ENCODE data around the gene SUPT6H. TPM values are rescaled to one million over a fixed set of nuclear protein-coding genes. Genes with fewer than 3 reads are reported as not detected.
A peak's percentile ranks its signal among the peaks of the same experiment; 100 is the strongest.
"Not testable (repeated sequence)": the region's sequence is repeated elsewhere in the genome, so short reads cannot be mapped to it uniquely, and the experiment has no call there.

The SUPT6H gene
- total RNA-seq, 1 donor from 2014 or later: 29.9 TPM

DNA sequence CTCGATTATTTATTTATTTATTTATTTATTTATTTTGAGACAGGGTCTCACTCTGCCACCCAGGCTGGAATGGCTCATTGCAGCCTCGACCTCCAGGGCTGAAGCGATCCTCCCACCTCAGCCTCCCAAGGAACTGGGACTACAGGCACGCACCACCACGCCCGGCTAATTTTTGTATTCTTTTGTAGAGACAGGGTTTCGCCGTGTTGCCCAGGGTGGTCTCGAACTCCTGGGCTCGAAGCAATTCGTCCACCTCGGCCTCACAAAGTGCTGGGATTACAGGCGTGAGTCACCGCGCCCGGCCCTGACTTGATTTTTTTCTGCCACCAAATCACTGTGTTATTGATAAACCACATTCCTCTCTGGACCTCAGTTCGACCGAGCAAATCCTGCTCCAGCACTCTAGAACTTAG is 57.0 kb downstream of the SUPT6H start:
- Histone ChIP-seq H2AFZ (replicated peaks) (no peak overlapping the region), H4K20me1 (ENCODE audit: low read depth) (peaks cover 41% of the 10 kb centered on the region), H3K9me3 (ENCODE audit: low read depth) (no peaks in the 10 kb centered on the region), H3K27me3 (no peaks in the 10 kb centered on the region), H3K36me3 (peaks cover 7% of the 10 kb centered on the region), H3K27ac (peak overlapping the region; percentile 54), H3K79me2 (ENCODE audit: low read depth) (peaks cover 63% of the 10 kb centered on the region), H3K4me2 (peak overlapping the region; percentile 99), H3K4me1 (peaks cover 38% of the 10 kb centered on the region), H3K9ac (no peak overlapping the region), H3F3A (ENCODE audit: low read depth) (peaks cover 62% of the 10 kb centered on the region), H3K4me3 (peak overlapping the region; percentile 88)
- Mint-ChIP-seq H3K4me1 (peaks cover 59% of the 10 kb centered on the region), H3K27me3 (ENCODE audit: insufficient read depth, low read depth) (peaks cover 6% of the 10 kb centered on the region), H3K4me3 (peak overlapping the region; percentile 97), H3K36me3 (peaks cover 43% of the 10 kb centered on the region), H3K27ac (peak overlapping the region; percentile 97), H3K9me3 (no peaks in the 10 kb centered on the region)
- no peak for DNase-seq (ENCODE audit: low spot score)
- no peak for TF ChIP-seq EZH2phosphoT487 (IDR thresholded peaks at IDR 0.05)
- no peak for TF ChIP-seq EZH2 (IDR thresholded peaks at IDR 0.05)
- TF ChIP-seq, protein P1, sequence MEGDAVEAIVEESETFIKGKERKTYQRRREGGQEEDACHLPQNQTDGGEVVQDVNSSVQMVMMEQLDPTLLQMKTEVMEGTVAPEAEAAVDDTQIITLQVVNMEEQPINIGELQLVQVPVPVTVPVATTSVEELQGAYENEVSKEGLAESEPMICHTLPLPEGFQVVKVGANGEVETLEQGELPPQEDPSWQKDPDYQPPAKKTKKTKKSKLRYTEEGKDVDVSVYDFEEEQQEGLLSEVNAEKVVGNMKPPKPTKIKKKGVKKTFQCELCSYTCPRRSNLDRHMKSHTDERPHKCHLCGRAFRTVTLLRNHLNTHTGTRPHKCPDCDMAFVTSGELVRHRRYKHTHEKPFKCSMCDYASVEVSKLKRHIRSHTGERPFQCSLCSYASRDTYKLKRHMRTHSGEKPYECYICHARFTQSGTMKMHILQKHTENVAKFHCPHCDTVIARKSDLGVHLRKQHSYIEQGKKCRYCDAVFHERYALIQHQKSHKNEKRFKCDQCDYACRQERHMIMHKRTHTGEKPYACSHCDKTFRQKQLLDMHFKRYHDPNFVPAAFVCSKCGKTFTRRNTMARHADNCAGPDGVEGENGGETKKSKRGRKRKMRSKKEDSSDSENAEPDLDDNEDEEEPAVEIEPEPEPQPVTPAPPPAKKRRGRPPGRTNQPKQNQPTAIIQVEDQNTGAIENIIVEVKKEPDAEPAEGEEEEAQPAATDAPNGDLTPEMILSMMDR (IDR thresholded peaks at IDR 0.05): no peak

DNA sequence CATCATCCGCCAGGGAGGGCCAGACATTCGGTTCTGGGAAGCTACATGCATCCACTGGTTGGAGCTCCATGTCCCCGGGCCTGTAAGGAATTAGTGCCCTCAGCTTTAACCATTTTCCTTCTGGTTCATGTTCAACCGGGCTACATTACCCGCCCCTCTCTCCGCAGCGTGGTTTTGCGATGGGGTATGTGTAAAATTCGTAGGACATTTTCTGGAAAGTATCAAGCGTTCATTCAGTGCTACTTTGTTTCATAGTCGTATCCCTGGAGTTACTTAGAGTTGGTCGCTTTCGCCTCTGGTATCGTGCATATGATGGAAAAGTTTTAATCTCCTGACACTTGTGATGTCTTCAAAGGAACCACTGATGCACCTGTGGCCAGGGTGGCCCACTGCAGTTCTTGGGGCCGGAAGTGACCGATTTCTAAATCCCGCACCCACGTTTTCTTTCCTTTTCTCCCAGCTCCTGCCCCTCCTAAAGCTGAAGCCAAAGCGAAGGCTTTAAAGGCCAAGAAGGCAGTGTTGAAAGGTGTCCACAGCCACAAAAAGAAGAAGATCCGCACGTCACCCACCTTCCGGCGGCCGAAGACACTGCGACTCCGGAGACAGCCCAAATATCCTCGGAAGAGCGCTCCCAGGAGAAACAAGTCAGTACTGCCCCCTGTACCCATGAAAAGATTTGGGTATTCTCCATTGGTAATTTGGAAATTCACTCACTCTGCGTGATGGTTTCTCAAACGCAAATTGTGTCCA is 58.4 kb downstream of the SUPT6H start:
- no peak for TF ChIP-seq EZH2phosphoT487 (IDR thresholded peaks at IDR 0.05)
- TF ChIP-seq EZH2 (IDR thresholded peaks at IDR 0.05): no peak
- TF ChIP-seq, protein P1 (IDR thresholded peaks at IDR 0.05): peak; percentile 41
- peaks cover 68% of the 10 kb centered on the region for H3K4me1 Mint-ChIP-seq
- no peaks in the 10 kb centered on the region for H3K9me3 ChIP-seq (ENCODE audit: low read depth)
- H3K36me3 ChIP-seq: peaks cover 7% of the 10 kb centered on the region
- peak overlapping the region; percentile 87 for H3K9ac ChIP-seq
- H4K20me1 ChIP-seq (ENCODE audit: low read depth): peaks cover 55% of the 10 kb centered on the region
- peak overlapping the region; percentile 28 for H2AFZ ChIP-seq (replicated peaks)
- peaks cover 30% of the 10 kb centered on the region for H3K36me3 Mint-ChIP-seq
- H3K4me2 ChIP-seq: peak overlapping the region; percentile 99
- H3K4me3 Mint-ChIP-seq: peak overlapping the region; percentile 97
- peaks cover 6% of the 10 kb centered on the region for H3K27me3 Mint-ChIP-seq (ENCODE audit: insufficient read depth, low read depth)
- H3K4me1 ChIP-seq: peaks cover 46% of the 10 kb centered on the region
- H3K27me3 ChIP-seq: no peaks in the 10 kb centered on the region
- H3K9me3 Mint-ChIP-seq: no peaks in the 10 kb centered on the region
- peaks cover 74% of the 10 kb centered on the region for H3F3A ChIP-seq (ENCODE audit: low read depth)
- peak overlapping the region; percentile 88 for H3K4me3 ChIP-seq
- DNase-seq (ENCODE audit: low spot score): no peak
- peak overlapping the region; percentile 97 for H3K27ac Mint-ChIP-seq
- H3K79me2 ChIP-seq (ENCODE audit: low read depth): peaks cover 71% of the 10 kb centered on the region
- peak overlapping the region; percentile 19 for H3K27ac ChIP-seq

DNA sequence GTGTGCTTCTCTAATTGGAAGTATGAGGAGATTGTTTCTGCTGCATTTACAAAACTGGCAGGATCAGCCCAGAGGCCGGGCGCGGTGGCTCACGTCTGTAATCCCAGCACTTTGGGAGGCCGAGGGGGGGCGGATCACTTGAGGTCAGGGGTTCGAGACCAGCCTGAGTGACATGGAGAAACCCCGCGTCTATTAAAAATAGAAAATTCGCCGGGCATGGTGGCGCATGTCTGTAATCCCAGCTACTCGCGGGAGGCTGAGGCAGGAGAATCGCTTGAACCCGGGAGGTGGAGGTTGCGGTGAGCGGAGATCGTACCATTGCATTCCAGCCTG is 59.0 kb downstream of the SUPT6H start:
- H3K4me2 ChIP-seq: peak overlapping the region; percentile 99
- H3F3A ChIP-seq (ENCODE audit: low read depth): peaks cover 80% of the 10 kb centered on the region
- peaks cover 58% of the 10 kb centered on the region for H4K20me1 ChIP-seq (ENCODE audit: low read depth)
- peak overlapping the region; percentile 87 for H3K9ac ChIP-seq
- not testable (repeated sequence) for H3K36me3 ChIP-seq; H3K27ac Mint-ChIP-seq; H3K27me3 ChIP-seq; H3K27me3 Mint-ChIP-seq (ENCODE audit: insufficient read depth, low read depth); H3K27ac ChIP-seq; DNase-seq (ENCODE audit: low spot score); H2AFZ ChIP-seq (replicated peaks); H3K9me3 Mint-ChIP-seq; H3K9me3 ChIP-seq (ENCODE audit: low read depth)
- H3K4me1 ChIP-seq: peaks cover 49% of the 10 kb centered on the region
- Mint-ChIP-seq H3K36me3 (peaks cover 26% of the 10 kb centered on the region), H3K4me1 (peaks cover 66% of the 10 kb centered on the region), H3K4me3 (peak overlapping the region; percentile 97)
- peak overlapping the region; percentile 88 for H3K4me3 ChIP-seq
- H3K79me2 ChIP-seq (ENCODE audit: low read depth): peaks cover 66% of the 10 kb centered on the region

All from neural progenitor cell (in vitro differentiated cells).